Thoracic aorta (tissue), 2 donors: Measurements from ENCODE around the gene SDR9C7. TPM values are rescaled to one million over a fixed set of nuclear protein-coding genes. Genes with fewer than 3 reads are reported as not detected.
"Not testable (repeated sequence)": the region's sequence is repeated elsewhere in the genome, so short reads cannot be mapped to it uniquely, and the experiment has no call there.

Experiments used
- ATAC-seq: fragments of 150-250 bp; one replicate; pipeline ENCODE4 v1.8.0; 2017; ENCODE audit warnings: low read depth; ENCODE audit not compliant: insufficient number of reproducible peaks, low FRiP score
- DNase-seq: peaks from one replicate; pipeline ENCODE4 v3.0.0-alpha.2; 2020; ENCODE audit warnings: low spot score
- H3K27ac ChIP-seq, 2 donors: fragments of 200-600 bp; sonication (generic); 1 replicate in 1 of 2; 2 replicates in 1 of 2; pipeline ENCODE4 v1.5.1; 2016; ENCODE audit warnings: mild to moderate bottlenecking in 2 of 2, moderate library complexity in 2 of 2
- H3K27me3 ChIP-seq: fragments of 200-600 bp; sonication (generic); replicated peaks from 2 replicates; pipeline ENCODE4 v1.6.0; 2016; ENCODE audit warnings: mild to moderate bottlenecking; ENCODE audit not compliant: insufficient read depth
- H3K36me3 ChIP-seq: fragments of 200-600 bp; sonication (generic); one replicate; pipeline ENCODE4 v1.5.1; 2016
- H3K4me1 ChIP-seq, 2 donors: fragments of 200-600 bp; sonication (generic); 1 replicate in 1 of 2; 2 replicates in 1 of 2; pipeline versions ENCODE4 v1.5.1 to v1.6.0; 2016; ENCODE audit warnings: low read depth in 2 of 2, mild to moderate bottlenecking in 1 of 2; ENCODE audit not compliant: control insufficient read depth in 1 of 2
- H3K4me3 ChIP-seq: fragments of 200-600 bp; sonication (generic); 2 replicates; pipeline ENCODE4 v1.5.1; 2016; ENCODE audit warnings: mild to moderate bottlenecking
- H3K9me3 ChIP-seq: fragments of 200-600 bp; sonication (generic); 2 replicates; pipeline ENCODE4 v1.5.1; 2016
- total RNA-seq, 2 donors: library from RNA; depleted of rRNA; stranded (reverse); fragments of >200 nt; gene quantifications; one replicate each; pipeline versions ENCODE4 v1.1.0 to v1.2.3, GENCODE V29; 2016
- TF ChIP-seq, protein P1 (sequence below): fragments of 200-600 bp; sonication (generic); IDR thresholded peaks from one replicate; pipeline ENCODE4 v1.5.1; 2019; ENCODE audit warnings: antibody characterized with exemption

SDR9C7 gene
- under 1 TPM in 1 of 2 donors, not detected in 1; 0.27 TPM for total RNA-seq

DNA sequence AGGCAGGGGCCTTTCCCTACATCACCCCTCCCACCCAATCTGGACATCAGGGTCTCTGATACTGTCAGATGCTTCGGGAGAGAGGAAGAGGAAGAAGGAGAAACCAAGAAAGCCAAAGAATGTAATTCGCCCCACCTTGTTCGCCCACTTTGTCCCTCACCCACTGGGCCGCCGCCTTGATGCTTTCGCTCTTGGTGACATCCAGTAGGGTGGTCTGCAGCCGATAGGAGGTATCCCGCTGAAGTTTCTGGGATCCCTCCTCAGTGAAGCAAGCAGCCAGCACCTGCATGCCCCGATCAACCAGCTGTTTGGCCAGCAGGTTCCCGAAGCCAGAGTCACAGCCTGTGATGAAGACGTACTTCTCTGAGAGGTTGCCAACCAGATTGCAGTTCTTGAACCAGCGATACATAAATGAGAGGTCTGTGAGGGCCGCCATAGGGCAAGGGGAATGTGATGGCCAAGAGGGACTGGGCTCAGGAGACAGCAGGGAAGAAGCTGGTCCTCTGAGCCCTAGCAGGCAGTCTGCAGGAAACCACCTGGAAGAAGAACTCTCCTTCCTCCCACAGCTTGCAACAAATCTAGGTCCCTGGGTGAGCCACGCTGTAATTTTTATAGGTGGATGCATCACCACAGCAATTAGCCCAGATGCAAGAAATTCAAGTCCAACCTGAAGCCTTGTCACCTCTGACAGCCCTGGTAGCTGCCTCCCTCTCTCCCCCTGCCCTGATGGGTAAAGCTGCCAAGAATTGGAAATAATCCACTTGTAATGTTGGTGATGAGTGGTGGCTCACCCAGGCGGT, at the start of gene SDR9C7:
Gene SDR9C7, minus strand, starts transcription at position 583 of the 800 bp plus-strand sequence. Its CDS starts 147 bp downstream, at position 436.
- H3K9me3 ChIP-seq, result no peaks in the 10 kb centered on the region
- no peaks in the 10 kb centered on the region for H3K36me3 ChIP-seq
- no peaks in the 10 kb centered on the region for H3K4me1 ChIP-seq
- H3K4me3 ChIP-seq, result no peak within 1 kb of the TSS
- H3K27me3 ChIP-seq, result no peaks in the 10 kb centered on the region
- TF ChIP-seq, protein P1, sequence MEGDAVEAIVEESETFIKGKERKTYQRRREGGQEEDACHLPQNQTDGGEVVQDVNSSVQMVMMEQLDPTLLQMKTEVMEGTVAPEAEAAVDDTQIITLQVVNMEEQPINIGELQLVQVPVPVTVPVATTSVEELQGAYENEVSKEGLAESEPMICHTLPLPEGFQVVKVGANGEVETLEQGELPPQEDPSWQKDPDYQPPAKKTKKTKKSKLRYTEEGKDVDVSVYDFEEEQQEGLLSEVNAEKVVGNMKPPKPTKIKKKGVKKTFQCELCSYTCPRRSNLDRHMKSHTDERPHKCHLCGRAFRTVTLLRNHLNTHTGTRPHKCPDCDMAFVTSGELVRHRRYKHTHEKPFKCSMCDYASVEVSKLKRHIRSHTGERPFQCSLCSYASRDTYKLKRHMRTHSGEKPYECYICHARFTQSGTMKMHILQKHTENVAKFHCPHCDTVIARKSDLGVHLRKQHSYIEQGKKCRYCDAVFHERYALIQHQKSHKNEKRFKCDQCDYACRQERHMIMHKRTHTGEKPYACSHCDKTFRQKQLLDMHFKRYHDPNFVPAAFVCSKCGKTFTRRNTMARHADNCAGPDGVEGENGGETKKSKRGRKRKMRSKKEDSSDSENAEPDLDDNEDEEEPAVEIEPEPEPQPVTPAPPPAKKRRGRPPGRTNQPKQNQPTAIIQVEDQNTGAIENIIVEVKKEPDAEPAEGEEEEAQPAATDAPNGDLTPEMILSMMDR, result no peak
- DNase-seq (no peak), ATAC-seq (no peak)
- no peak within 1 kb of the TSS for H3K27ac ChIP-seq

DNA sequence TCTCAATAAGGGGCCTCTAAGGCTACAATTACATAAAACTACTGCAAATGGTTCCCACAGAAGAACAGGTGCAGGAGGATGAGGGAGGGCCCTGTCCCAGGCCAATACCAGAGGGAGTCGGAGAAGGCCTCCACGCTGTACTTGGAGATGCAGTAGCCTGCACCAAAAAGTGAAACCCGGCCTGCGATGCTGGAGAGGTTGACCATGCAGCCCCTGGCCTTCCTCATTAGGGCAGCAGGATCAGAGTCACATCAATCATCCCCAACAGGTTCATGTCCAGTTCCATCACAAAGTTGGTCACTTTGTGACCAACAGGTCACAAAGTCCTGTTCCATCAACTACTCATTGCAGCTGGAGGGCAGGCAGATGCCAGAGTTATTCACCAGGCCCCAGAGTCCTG, 49.2 kb upstream of the SDR9C7 start:
- Histone ChIP-seq H3K9me3 (no peaks in the 10 kb centered on the region), H3K4me1 (no peaks in the 10 kb centered on the region), H3K4me3 (no peak overlapping the region), H3K27ac (no peak overlapping the region), H3K36me3 (no peaks in the 10 kb centered on the region), H3K27me3 (no peaks in the 10 kb centered on the region)
- DNase-seq (no peak), ATAC-seq (no peak)
- TF ChIP-seq, protein P1, result no peak

DNA sequence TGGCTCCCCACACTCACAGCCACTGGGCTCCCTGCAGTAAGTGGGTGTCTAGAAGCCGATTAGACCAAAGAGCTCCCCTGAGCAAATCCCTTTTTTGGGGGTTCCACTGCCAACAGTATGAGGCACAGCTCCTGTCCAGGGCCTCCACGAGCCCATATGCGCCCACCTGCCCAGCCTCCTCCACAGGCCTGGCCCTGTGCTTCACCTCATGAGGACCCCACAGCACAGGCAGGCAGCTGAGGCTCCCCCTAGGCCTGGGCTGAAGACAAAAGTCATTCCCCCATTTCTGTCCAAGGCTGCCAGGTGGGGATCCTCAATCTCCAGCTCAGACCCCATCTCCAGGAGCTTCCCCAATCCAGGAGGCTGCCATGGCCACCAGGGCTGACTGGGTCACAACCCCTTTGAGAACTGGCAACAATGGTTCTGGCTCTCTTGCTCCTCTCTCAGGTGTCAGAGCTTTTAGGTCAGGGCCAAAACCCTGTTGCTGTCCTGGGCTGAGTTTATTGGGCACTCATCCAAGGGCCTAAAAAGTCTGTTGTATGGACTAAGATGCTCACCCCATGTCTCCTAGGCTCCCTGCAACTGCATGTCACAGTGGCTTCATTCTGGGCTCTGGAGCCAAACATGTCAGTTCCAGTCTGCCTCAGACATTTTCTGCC, 48.5 kb upstream of the SDR9C7 start:
- not testable (repeated sequence) for H3K27me3 ChIP-seq, H3K4me3 ChIP-seq, H3K27ac ChIP-seq

DNA sequence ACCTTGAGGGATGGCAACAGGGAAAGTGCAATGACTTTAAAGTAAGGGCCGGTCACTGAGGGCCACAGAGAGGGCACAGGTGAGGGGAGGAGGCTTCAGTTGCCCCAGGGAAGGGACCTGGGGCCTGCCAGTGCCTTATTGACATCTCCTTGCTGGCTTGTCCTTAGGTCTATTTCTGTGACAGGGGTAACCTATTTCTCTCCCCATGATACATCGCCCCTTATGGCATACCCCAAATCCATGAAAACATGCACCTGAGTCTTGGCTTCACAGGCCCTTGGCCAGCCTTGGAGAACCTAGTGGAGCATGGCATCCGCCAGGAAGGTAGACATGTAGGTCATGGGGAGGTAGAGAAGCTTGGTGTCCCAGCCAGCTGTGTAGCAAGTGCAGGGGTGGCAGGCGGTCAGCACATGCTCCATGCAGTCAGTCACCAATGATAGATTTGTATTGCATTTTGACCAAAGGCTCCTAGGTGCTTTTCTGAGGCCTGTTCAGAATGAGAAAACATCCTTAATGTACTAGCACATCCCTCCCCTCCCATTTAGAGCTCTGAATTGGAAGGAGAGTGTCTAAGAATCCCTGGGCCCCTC, 46.8 kb upstream of the SDR9C7 start:
- no peaks in the 10 kb centered on the region for H3K4me1 ChIP-seq
- no peak for ATAC-seq
- H3K4me3 ChIP-seq, result no peak overlapping the region
- no peaks in the 10 kb centered on the region for H3K9me3 ChIP-seq
- H3K36me3 ChIP-seq, result no peaks in the 10 kb centered on the region
- TF ChIP-seq, protein P1, result no peak
- no peak overlapping the region for H3K27ac ChIP-seq
- no peaks in the 10 kb centered on the region for H3K27me3 ChIP-seq
- no peak for DNase-seq

More for the DNA sequence above, 48.5 kb upstream of the SDR9C7 start:
- H3K9me3 ChIP-seq, H3K36me3 ChIP-seq, H3K4me1 ChIP-seq, ATAC-seq, DNase-seq: not testable (repeated sequence)

DNA sequence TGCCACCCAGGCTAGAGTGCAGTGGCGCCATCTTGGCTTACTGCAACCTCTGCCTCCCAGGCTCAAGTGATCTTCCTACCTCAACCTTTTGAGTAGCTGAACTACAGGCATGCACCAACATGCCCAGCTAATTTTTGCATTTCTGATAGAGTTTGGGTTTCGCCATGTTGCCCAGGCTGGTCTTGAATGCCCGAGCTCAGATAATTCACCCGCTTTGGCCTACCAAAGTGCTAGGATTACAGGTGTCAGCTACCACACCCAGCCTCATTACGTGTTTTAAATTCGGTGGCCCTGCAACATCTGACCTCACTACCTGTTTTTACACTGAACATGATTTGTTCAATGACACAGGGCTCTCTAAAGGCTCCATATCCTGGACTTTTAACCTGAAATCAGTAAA, 46.1 kb upstream of the SDR9C7 start:
- H3K36me3 ChIP-seq, result no peaks in the 10 kb centered on the region
- no peak overlapping the region for H3K4me3 ChIP-seq
- no peaks in the 10 kb centered on the region for H3K4me1 ChIP-seq
- TF ChIP-seq, protein P1, result no peak
- ATAC-seq (no peak), DNase-seq (no peak)
- no peaks in the 10 kb centered on the region for H3K27me3 ChIP-seq
- H3K9me3 ChIP-seq, result no peaks in the 10 kb centered on the region
- no peak overlapping the region for H3K27ac ChIP-seq
